A549 (cell line): ENCODE measurements around the gene CHST11. TPM values are rescaled to one million over a fixed set of nuclear protein-coding genes. Genes with fewer than 3 reads are reported as not detected.

Source experiments
- ATAC-seq, 2 experiments: fragments of 200-7000 bp in 1 of 2; fragments of >200 bp in 1 of 2; cut with Nextera tagmentation in 1 of 2; cut with Tn5 transposase in 1 of 2; 3 replicates each; pipeline versions ENCODE4 v1.8.0 to v1.9.1; 2018 to 2020; ENCODE audit warnings: mild to moderate bottlenecking in 1 of 2, moderate library complexity in 1 of 2
- CTCF ChIA-PET: fragments of 300-600 bp; sonication (Branson Sonifier 250); formaldehyde crosslinking; extraction: SDS; loops from one replicate; lab custom pipeline; 2021; ENCODE audit warnings: antibody characterized with exemption, inconsistent platforms; lab: Yijun Ruan, JAX
- POLR2A ChIA-PET: fragments of 350-600 bp; formaldehyde crosslinking; extraction: SDS; loops from one replicate; lab custom pipeline; 2021; ENCODE audit warnings: antibody characterized with exemption, inconsistent platforms; lab: Yijun Ruan, JAX
- DNase-seq, 2 experiments: peaks; one replicate each; pipeline versions ENCODE4 v3.0.0 to v3.0.0-alpha.2; 2011 to 2016; ENCODE audit warnings: low read depth in 1 of 2, low spot score in 1 of 2
- FAIRE-seq: peaks from 2 replicates; lab custom pipeline; 2011; peaks lifted over from hg19 to GRCh38; lab: Jason Lieb, UNC
- H3K27ac ChIP-seq, 2 experiments: fragments of >200 bp; sonication (Bioruptor Twin); formaldehyde crosslinking; 3 replicates each; pipeline ENCODE4 v1.5.1; 2016 to 2017
- H3K4me1 ChIP-seq: fragments of >200 bp; sonication (Bioruptor Twin); formaldehyde crosslinking; 3 replicates; pipeline ENCODE4 v1.6.1; 2016
- H3K4me2 ChIP-seq: fragments of >200 bp; sonication (Bioruptor Twin); formaldehyde crosslinking; 3 replicates; pipeline ENCODE4 v1.6.1; 2016
- H3K4me3 ChIP-seq: fragments of >200 bp; sonication (Bioruptor Twin); formaldehyde crosslinking; 3 replicates; pipeline ENCODE4 v1.5.1; 2016
- H3K9me3 ChIP-seq: fragments of >200 bp; sonication (Bioruptor Twin); formaldehyde crosslinking; 3 replicates; pipeline ENCODE4 v1.6.1; 2016
- CBX2 ChIP-seq: fragments of 200-600 bp; sonication (generic); IDR thresholded peaks from 2 replicates; pipeline ENCODE4 v1.6.1; 2016; ENCODE audit warnings: low read depth, mild to moderate bottlenecking, borderline replicate concordance
- CEBPB ChIP-seq, 2 experiments: fragments of >200 bp in 1 of 2; sonication (Bioruptor Twin) in 1 of 2; formaldehyde crosslinking in 1 of 2; IDR thresholded peaks; 2 replicates each; pipeline ENCODE4 v1.6.1; 2012 to 2016
- CHD2 ChIP-seq: fragments of 150-350 bp; IDR thresholded peaks from 2 replicates; pipeline ENCODE4 v1.6.1; 2014; ENCODE audit warnings: low read length; ENCODE audit not compliant: partially characterized antibody
- CHD4 ChIP-seq: fragments of 200-600 bp; sonication (generic); IDR thresholded peaks from 2 replicates; pipeline ENCODE4 v1.6.1; 2016; ENCODE audit warnings: antibody characterized with exemption, mild to moderate bottlenecking, borderline replicate concordance
- EHF ChIP-seq: fragments of 250-450 bp; sonication (Bioruptor Pico); IDR thresholded peaks from 2 replicates; pipeline ENCODE4 v1.5.0; 2020; ENCODE audit warnings: mild to moderate bottlenecking
- EP300 ChIP-seq, 2 experiments: fragments of >200 bp; sonication (Bioruptor Twin); formaldehyde crosslinking; IDR thresholded peaks; 2 replicates in 1 of 2; 3 replicates in 1 of 2; pipeline ENCODE4 v1.6.1; 2016 to 2017
- FOSB ChIP-seq: fragments of 250-450 bp; sonication (Bioruptor Pico); IDR thresholded peaks from 2 replicates; pipeline ENCODE4 v1.5.0; 2020; ENCODE audit warnings: mild to moderate bottlenecking, moderate library complexity
- FOSL2 ChIP-seq, 2 experiments: fragments of 450-650 bp in 1 of 2; fragments of >200 bp in 1 of 2; sonication (Bioruptor Twin) in 1 of 2; formaldehyde crosslinking; IDR thresholded peaks; 2 replicates each; pipeline versions ENCODE4 v1.5.0 to v1.6.1; 2016 to 2020; ENCODE audit warnings: mild to moderate bottlenecking in 1 of 2, moderate library complexity in 1 of 2
- FOXS1 ChIP-seq: fragments of 250-450 bp; sonication (Bioruptor Pico); IDR thresholded peaks from 2 replicates; pipeline ENCODE4 v1.5.0; 2020; ENCODE audit warnings: mild to moderate bottlenecking, moderate library complexity
- GATA3 ChIP-seq: IDR thresholded peaks from 2 replicates; pipeline ENCODE4 v1.6.1; 2012; ENCODE audit warnings: borderline replicate concordance
- JUNB ChIP-seq: fragments of >200 bp; sonication (Bioruptor Twin); formaldehyde crosslinking; IDR thresholded peaks from 2 replicates; pipeline ENCODE4 v1.6.1; 2016
- KDM1A ChIP-seq: fragments of 200-600 bp; sonication (generic); IDR thresholded peaks from 2 replicates; pipeline ENCODE4 v1.6.1; 2016; ENCODE audit warnings: low read depth, mild to moderate bottlenecking
- MYC ChIP-seq: IDR thresholded peaks from 2 replicates; pipeline ENCODE4 v1.6.1; 2012; ENCODE audit warnings: mild to moderate bottlenecking, inconsistent platforms, low read length, improper control_type of control experiment, borderline replicate concordance
- NPAS2 ChIP-seq: fragments of 250-450 bp; sonication (Bioruptor Pico); IDR thresholded peaks from 2 replicates; pipeline ENCODE4 v1.8.0; 2022; ENCODE audit warnings: mild to moderate bottlenecking, moderate library complexity, borderline replicate concordance
- RCOR1 ChIP-seq: fragments of 150-350 bp; IDR thresholded peaks from 2 replicates; pipeline ENCODE4 v1.6.1; 2014; ENCODE audit warnings: antibody characterized with exemption, low read length, low read depth
- RFX5 ChIP-seq: fragments of 450-650 bp; IDR thresholded peaks from 2 replicates; pipeline ENCODE4 v1.7.1; 2014; ENCODE audit warnings: antibody characterized with exemption, mild to moderate bottlenecking, moderate library complexity
- SMC3 ChIP-seq: fragments of >200 bp; sonication (Bioruptor Twin); formaldehyde crosslinking; IDR thresholded peaks from 3 replicates; pipeline ENCODE4 v1.6.1; 2018; ENCODE audit warnings: inconsistent platforms
- ZFP36 ChIP-seq: fragments of 450-650 bp; IDR thresholded peaks from 2 replicates; pipeline ENCODE4 v1.6.1; 2014; ENCODE audit warnings: borderline replicate concordance; ENCODE audit not compliant: partially characterized antibody
- WGBS: methylation state at CpG from one replicate; pipeline ENCODE4 v1.1.6; 2017; ENCODE audit errors: missing lambda C conversion rate; 5-methylcytosine and 5-hydroxymethylcytosine counted together
- polyA plus RNA-seq, 4 experiments: library from polyadenylated mRNA; depleted of rRNA in 3 of 4; stranded (reverse); fragments of >200 nt; fragmentation: RNase III in 1 of 4; extraction: RNeasy Plus Mini Kit Qiagen cat#74134 plus additional on column Dnase treatment in 1 of 4; gene quantifications; 2 replicates in 3 of 4; 3 replicates in 1 of 4; pipeline ENCODE4 v1.2.3, GENCODE V29; 2011 to 2017
- TF ChIP-seq, protein P1 (sequence below): fragments of 200-600 bp; sonication (generic); IDR thresholded peaks from 2 replicates; pipeline ENCODE4 v1.6.1; 2016; ENCODE audit warnings: antibody characterized with exemption, mild to moderate bottlenecking, moderate library complexity
- TF ChIP-seq, protein P2 (sequence below): IDR thresholded peaks from 2 replicates; pipeline ENCODE4 v1.6.1; 2012; ENCODE audit warnings: low read depth, borderline replicate concordance

The CHST11 gene
- polyA plus RNA-seq, 2 of the 4 experiments (the other 2 are of a cell fraction), result 19.2 to 21.8 TPM

DNA sequence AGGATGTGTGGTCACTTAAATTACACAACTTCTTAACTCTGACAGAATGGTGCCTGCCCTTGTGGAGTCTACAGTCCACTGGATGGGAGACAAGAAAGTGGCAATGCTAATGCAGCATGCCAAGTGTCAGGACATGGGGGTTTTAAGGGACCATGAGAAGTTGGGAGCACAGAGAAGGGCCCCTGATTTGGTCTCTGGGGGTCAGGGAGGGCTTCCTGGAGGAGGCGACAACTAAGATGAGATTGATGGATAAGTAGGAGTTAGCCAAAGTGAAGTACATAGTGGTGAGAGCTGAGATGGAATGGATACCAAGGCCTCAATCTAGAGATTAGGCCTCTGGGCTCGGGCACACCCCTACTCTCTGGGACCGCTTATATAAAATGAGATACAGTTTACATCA lies 236.7 kb downstream of the CHST11 start:
- no peak overlapping the region for H3K27ac ChIP-seq
- POLR2A ChIA-PET, result no interaction called here
- 97% methylated on average over 3 of the region's 3 CpGs for WGBS
- H3K9me3 ChIP-seq, result 0 out of 3 replicates have a peak, but pooled peaks cover 5% of the 10 kb centered on the region
- no peak for FAIRE-seq
- no peak for TF ChIP-seq RCOR1
- TF ChIP-seq ZFP36, result peak; percentile 63
- TF ChIP-seq, all 56 proteins: peak for 1
- no peak for DNase-seq
- Histone ChIP-seq H3K4me2 (no peak overlapping the region), H3K4me1 (0 out of 3 replicates have a peak, but pooled peaks cover under 1% of the 10 kb centered on the region), H3K4me3 (no peak overlapping the region)
- CTCF ChIA-PET, result no interaction called here
- no peak for ATAC-seq

DNA sequence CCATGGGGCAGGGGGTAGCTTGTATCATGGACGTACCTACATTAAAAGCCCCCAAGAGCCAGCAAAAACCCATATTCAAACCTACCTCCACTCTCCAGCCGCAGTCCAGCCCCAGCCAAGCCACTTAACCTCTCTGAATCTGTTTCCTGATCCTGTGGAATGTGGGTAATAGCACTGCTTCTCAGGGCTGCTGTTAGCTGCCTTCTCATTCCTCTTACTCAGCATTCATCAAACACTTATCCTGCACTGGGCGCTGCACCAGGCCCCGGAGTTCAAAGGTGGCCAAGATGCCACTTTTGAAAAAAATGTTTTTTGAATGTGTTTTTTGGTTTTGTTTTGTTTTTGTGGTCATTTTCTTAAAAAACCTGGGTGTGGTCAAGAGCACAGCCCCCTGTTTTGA lies 237.4 kb downstream of the CHST11 start:
- no peak for FAIRE-seq
- no peak overlapping the region for H3K27ac ChIP-seq
- ChIA-PET CTCF (interaction anchor here (0.8 kb wide), 1 partner anchor 33 kb away, joined by 3 read pairs; no protein-coding TSS in a partner anchor), POLR2A (no interaction called here)
- no peak overlapping the region for H3K4me2 ChIP-seq
- no peak for TF ChIP-seq CHD4
- no peak for TF ChIP-seq CHD2
- no peak for TF ChIP-seq CEBPB (IDR thresholded peaks at IDR 0.05)
- no peak for TF ChIP-seq CBX2
- TF ChIP-seq EHF (CRISPR knock-in tag), result no peak
- TF ChIP-seq SMC3, result no peak
- TF ChIP-seq GATA3, result no peak
- no peak for TF ChIP-seq EP300 (IDR thresholded peaks at IDR 0.05)
- WGBS, result 88% methylated on average over 4 of the region's 4 CpGs
- no peak for DNase-seq
- 0 out of 3 replicates have a peak, but pooled peaks cover 6% of the 10 kb centered on the region for H3K4me1 ChIP-seq
- H3K9me3 ChIP-seq, result 0 out of 3 replicates have a peak, but pooled peaks cover 5% of the 10 kb centered on the region
- no peak overlapping the region for H3K4me3 ChIP-seq
- peak in 1 of 2 experiments; percentile 40; a peak in 2 of 6 replicates for ATAC-seq

DNA sequence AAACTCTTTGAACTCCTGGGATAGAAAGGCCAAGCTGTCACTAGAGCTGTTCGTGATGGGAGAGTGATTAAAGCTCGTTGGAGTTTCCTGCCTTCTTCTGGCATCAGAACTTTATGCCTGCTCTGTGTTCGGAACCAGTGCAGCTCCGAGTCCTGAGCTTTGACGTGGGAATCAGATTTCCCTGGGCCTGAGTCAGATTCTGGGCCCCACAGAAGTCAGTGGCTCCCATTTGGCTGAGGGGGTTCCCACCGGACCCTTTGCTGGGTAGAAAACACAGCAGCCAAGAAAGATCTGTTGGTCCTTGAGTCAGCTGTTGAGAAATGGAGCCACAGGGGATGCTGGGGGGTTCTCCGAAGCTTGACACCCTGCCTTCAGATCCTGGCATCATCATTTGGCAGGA lies 238.0 kb downstream of the CHST11 start:
- POLR2A ChIA-PET, result no interaction called here

More for the DNA sequence above, 238.0 kb downstream of the CHST11 start:
- CTCF ChIA-PET, result interaction anchor here (0.5 to 0.8 kb wide), 2 partner anchors 34 to 241 kb away, joined by 3 read pairs; no protein-coding TSS in a partner anchor
- TF ChIP-seq RFX5 (no peak), JUNB (no peak), CHD2 (no peak), MYC (no peak), FOXS1 (CRISPR knock-in tag) (no peak), GATA3 (no peak), NPAS2 (no peak), FOSL2 (IDR thresholded peaks at IDR 0.05) (no peak), FOSL2 (CRISPR knock-in tag; IDR thresholded peaks at IDR 0.05) (no peak), KDM1A (no peak), FOSB (CRISPR knock-in tag) (no peak)
- TF ChIP-seq, protein P1, sequence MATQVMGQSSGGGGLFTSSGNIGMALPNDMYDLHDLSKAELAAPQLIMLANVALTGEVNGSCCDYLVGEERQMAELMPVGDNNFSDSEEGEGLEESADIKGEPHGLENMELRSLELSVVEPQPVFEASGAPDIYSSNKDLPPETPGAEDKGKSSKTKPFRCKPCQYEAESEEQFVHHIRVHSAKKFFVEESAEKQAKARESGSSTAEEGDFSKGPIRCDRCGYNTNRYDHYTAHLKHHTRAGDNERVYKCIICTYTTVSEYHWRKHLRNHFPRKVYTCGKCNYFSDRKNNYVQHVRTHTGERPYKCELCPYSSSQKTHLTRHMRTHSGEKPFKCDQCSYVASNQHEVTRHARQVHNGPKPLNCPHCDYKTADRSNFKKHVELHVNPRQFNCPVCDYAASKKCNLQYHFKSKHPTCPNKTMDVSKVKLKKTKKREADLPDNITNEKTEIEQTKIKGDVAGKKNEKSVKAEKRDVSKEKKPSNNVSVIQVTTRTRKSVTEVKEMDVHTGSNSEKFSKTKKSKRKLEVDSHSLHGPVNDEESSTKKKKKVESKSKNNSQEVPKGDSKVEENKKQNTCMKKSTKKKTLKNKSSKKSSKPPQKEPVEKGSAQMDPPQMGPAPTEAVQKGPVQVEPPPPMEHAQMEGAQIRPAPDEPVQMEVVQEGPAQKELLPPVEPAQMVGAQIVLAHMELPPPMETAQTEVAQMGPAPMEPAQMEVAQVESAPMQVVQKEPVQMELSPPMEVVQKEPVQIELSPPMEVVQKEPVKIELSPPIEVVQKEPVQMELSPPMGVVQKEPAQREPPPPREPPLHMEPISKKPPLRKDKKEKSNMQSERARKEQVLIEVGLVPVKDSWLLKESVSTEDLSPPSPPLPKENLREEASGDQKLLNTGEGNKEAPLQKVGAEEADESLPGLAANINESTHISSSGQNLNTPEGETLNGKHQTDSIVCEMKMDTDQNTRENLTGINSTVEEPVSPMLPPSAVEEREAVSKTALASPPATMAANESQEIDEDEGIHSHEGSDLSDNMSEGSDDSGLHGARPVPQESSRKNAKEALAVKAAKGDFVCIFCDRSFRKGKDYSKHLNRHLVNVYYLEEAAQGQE, result no peak
- TF ChIP-seq, protein P2, sequence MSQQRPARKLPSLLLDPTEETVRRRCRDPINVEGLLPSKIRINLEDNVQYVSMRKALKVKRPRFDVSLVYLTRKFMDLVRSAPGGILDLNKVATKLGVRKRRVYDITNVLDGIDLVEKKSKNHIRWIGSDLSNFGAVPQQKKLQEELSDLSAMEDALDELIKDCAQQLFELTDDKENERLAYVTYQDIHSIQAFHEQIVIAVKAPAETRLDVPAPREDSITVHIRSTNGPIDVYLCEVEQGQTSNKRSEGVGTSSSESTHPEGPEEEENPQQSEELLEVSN, result no peak
- Histone ChIP-seq H3K4me3 (no peak overlapping the region), H3K4me2 (no peak overlapping the region), H3K27ac (0 out of 6 replicates have a peak overlapping the region, but pooled peaks of 1 of the 2 experiments have one; percentile 6), H3K9me3 (0 out of 3 replicates have a peak, but pooled peaks cover 5% of the 10 kb centered on the region), H3K4me1 (0 out of 3 replicates have a peak, but pooled peaks cover 10% of the 10 kb centered on the region)
- ATAC-seq (no peak), FAIRE-seq (no peak), DNase-seq (no peak)
- 88% methylated on average over 6 of the region's 7 CpGs for whole genome bisulfite sequencing
